Adrenal gland (tissue), 5 donors: ENCODE results near the gene NR2C2AP.

ENCODE experiments used
- POLR2A ChIP-seq, 2 donors: fragments of 450-650 bp; IDR thresholded peaks; one replicate each; pipeline ENCODE4 v1.6.1; 2017; ENCODE audit warnings: antibody characterized with exemption in 2 of 2, mild to moderate bottlenecking in 2 of 2, moderate library complexity in 1 of 2
- TF ChIP-seq, protein P1 (sequence below), 6 experiments: fragments of 450-650 bp in 4 of 6; fragments of 200-600 bp in 2 of 6; sonication (generic) in 1 of 6; IDR thresholded peaks; 1 replicate in 5 of 6; 2 replicates in 1 of 6; pipeline versions ENCODE4 v1.5.1 to v1.8.0; 2016 to 2021; ENCODE audit warnings: antibody characterized with exemption in 6 of 6, mild to moderate bottlenecking in 2 of 6, moderate library complexity in 1 of 6
- donor health status: DM: no; HTN: no; CAD: no.

DNA sequence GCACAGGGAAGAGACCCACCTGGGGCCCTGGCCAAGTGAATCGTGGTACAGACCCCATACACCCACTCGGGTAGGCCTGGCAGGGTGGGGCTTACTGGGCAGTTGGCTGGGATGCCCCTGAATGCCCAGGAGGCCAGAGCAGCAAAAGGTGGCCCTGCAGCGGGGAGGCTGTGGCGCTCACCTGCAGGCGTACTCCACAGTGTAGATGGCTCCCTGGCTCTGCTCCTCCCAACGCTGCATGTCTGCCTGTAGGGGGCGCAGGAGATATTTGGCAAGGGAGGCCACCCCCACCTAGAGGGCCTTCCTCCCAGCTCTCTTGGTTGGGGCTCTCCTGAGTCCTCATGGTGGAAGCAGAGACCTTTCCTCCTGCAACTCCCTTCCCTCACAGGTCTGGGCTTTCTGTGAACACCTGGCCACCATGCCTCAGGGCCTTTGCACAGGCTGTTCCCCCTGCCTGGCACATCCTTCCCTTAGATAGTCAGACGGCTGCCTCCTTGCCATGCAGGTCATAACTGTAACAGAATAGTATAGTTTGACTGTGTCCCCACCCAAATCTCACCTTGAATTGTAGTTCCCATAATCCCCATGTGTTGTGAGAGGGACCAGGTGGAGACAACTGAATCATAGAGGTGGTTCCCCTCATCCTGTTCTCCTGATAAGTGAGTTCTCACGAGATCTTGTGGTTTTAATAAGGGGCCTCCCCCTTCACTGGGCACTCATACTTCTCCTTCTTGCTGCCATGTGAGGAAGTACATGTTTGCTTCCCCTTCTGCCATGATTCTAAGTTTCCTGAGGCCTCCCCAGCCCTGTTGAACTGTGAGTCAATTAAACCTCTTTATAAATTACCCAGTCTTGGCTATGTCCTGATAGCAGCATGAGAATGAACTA, 17.1 kb downstream of the NR2C2AP start:
- TF ChIP-seq, protein P1, sequence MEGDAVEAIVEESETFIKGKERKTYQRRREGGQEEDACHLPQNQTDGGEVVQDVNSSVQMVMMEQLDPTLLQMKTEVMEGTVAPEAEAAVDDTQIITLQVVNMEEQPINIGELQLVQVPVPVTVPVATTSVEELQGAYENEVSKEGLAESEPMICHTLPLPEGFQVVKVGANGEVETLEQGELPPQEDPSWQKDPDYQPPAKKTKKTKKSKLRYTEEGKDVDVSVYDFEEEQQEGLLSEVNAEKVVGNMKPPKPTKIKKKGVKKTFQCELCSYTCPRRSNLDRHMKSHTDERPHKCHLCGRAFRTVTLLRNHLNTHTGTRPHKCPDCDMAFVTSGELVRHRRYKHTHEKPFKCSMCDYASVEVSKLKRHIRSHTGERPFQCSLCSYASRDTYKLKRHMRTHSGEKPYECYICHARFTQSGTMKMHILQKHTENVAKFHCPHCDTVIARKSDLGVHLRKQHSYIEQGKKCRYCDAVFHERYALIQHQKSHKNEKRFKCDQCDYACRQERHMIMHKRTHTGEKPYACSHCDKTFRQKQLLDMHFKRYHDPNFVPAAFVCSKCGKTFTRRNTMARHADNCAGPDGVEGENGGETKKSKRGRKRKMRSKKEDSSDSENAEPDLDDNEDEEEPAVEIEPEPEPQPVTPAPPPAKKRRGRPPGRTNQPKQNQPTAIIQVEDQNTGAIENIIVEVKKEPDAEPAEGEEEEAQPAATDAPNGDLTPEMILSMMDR (IDR thresholded peaks at IDR 0.05): peak; percentile 38 to 70 (median 54)
- TF ChIP-seq POLR2A (IDR thresholded peaks at IDR 0.05): no peak
